DND-41 (cell line): ENCODE results near the gene FERMT2.

Experiments
- ATAC-seq: fragments of 200-7000 bp; cut with Tn5 transposase; 3 replicates; pipeline ENCODE4 v1.9.1; 2021; ENCODE audit warnings: low read depth; ENCODE audit not compliant: insufficient read depth
- DNase-seq: peaks from one replicate; pipeline ENCODE4 v3.0.0-alpha.2; 2020
- H2AFZ ChIP-seq: 2 replicates; pipeline ENCODE4 v1.6.0; 2012; ENCODE audit warnings: low read depth, low read length
- H3K27ac ChIP-seq: 2 replicates; pipeline ENCODE4 v1.5.1; 2012; ENCODE audit warnings: low read length, inconsistent platforms
- H3K27me3 ChIP-seq: fragments of 200-600 bp; sonication (generic); 2 replicates; pipeline ENCODE4 v1.6.0; 2012; ENCODE audit warnings: low read length, mild to moderate bottlenecking, inconsistent platforms; ENCODE audit not compliant: insufficient read depth, poor library complexity
- H3K36me3 ChIP-seq: 2 replicates; pipeline ENCODE4 v1.5.1; 2012; ENCODE audit warnings: low read length, inconsistent platforms; ENCODE audit not compliant: insufficient read depth
- H3K4me1 ChIP-seq: 2 replicates; pipeline ENCODE4 v1.5.1; 2012; ENCODE audit warnings: mild to moderate bottlenecking, low read length; ENCODE audit not compliant: insufficient read depth
- H3K4me2 ChIP-seq: 2 replicates; pipeline ENCODE4 v1.6.0; 2012; ENCODE audit warnings: mild to moderate bottlenecking, moderate library complexity, low read length, inconsistent platforms; ENCODE audit not compliant: insufficient read depth
- H3K4me3 ChIP-seq, 2 experiments: fragments of 200-600 bp in 1 of 2; shearing (Covaris generic) in 1 of 2; 2 replicates each; pipeline ENCODE4 v1.5.1; 2012 to 2016; ENCODE audit warnings: inconsistent platforms in 2 of 2, low read length in 2 of 2, mild to moderate bottlenecking in 2 of 2, low read depth in 1 of 2, moderate library complexity in 1 of 2
- H3K79me2 ChIP-seq: 2 replicates; pipeline ENCODE4 v1.6.0; 2012; ENCODE audit warnings: low read length, inconsistent platforms; ENCODE audit not compliant: insufficient read depth
- H3K9ac ChIP-seq: 2 replicates; pipeline ENCODE4 v1.6.0; 2012; ENCODE audit warnings: low read depth, mild to moderate bottlenecking, inconsistent platforms, low read length, moderate library complexity
- H3K9me3 ChIP-seq: 2 replicates; pipeline ENCODE4 v1.5.1; 2012; ENCODE audit warnings: low read length, moderate library complexity, mild to moderate bottlenecking, inconsistent platforms; ENCODE audit not compliant: insufficient read depth, severe bottlenecking
- H4K20me1 ChIP-seq: 2 replicates; pipeline ENCODE4 v1.6.0; 2012; ENCODE audit warnings: low read length; ENCODE audit not compliant: insufficient read depth
- CTCF ChIP-seq: IDR thresholded peaks from 2 replicates; pipeline ENCODE4 v1.5.1; 2012; ENCODE audit warnings: borderline replicate concordance, low read length, moderate library complexity, mild to moderate bottlenecking; ENCODE audit not compliant: poor library complexity, severe bottlenecking; ENCODE audit errors: extremely low read depth
- EZH2 ChIP-seq: IDR thresholded peaks from 3 replicates; pipeline ENCODE4 v1.6.1; 2012; ENCODE audit warnings: borderline replicate concordance, low read depth, mild to moderate bottlenecking, moderate library complexity, low read length, inconsistent platforms; ENCODE audit not compliant: severe bottlenecking

The FERMT2 gene

GRCh38 chr14:52937869-52938268 is 13.0 kb downstream of the FERMT2 start:
- Histone ChIP-seq H4K20me1 (no peaks in the 10 kb centered on the region), H3K4me2 (no peak overlapping the region), H3K9ac (no peak overlapping the region), H3K9me3 (no peaks in the 10 kb centered on the region), H3K36me3 (no peaks in the 10 kb centered on the region; the same call in 1 of the 2 replicates), H2AFZ (no peak overlapping the region), H3K79me2 (peaks cover 11% of the 10 kb centered on the region), H3K4me3 (no peak overlapping the region), H3K27ac (no peak overlapping the region), H3K4me1 (no peaks in the 10 kb centered on the region), H3K27me3 (no peaks in the 10 kb centered on the region)
- TF ChIP-seq EZH2 (no peak), CTCF (no peak)
- DNase-seq: no peak
- ATAC-seq: no peak

GRCh38 chr14:52937306-52937705 is 13.5 kb downstream of the FERMT2 start:
- no peak overlapping the region for H2AFZ ChIP-seq
- H3K27ac ChIP-seq: no peak overlapping the region
- DNase-seq: no peak
- no peaks in the 10 kb centered on the region for H4K20me1 ChIP-seq
- no peak for TF ChIP-seq CTCF
- no peak for TF ChIP-seq EZH2
- no peaks in the 10 kb centered on the region; the same call in 1 of the 2 replicates for H3K36me3 ChIP-seq
- no peak overlapping the region for H3K4me2 ChIP-seq
- ATAC-seq: no peak
- H3K9ac ChIP-seq: no peak overlapping the region
- H3K27me3 ChIP-seq: no peaks in the 10 kb centered on the region
- peaks cover 11% of the 10 kb centered on the region for H3K79me2 ChIP-seq
- no peak overlapping the region for H3K4me3 ChIP-seq
- no peaks in the 10 kb centered on the region for H3K9me3 ChIP-seq
- no peaks in the 10 kb centered on the region for H3K4me1 ChIP-seq

- H3K4me2 ChIP-seq: no peak overlapping the region
- H3K36me3 ChIP-seq: no peaks in the 10 kb centered on the region
- DNase-seq (no peak), ATAC-seq (no peak)
- TF ChIP-seq CTCF (no peak), EZH2 (no peak)
- no peak overlapping the region for H3K27ac ChIP-seq
- H3K4me1 ChIP-seq: no peaks in the 10 kb centered on the region
- H2AFZ ChIP-seq: no peak overlapping the region
- H3K9ac ChIP-seq: no peak overlapping the region
- H3K27me3 ChIP-seq: no peaks in the 10 kb centered on the region
- no peak overlapping the region for H3K4me3 ChIP-seq
- peaks cover 11% of the 10 kb centered on the region for H3K79me2 ChIP-seq
- no peaks in the 10 kb centered on the region for H3K9me3 ChIP-seq
- no peaks in the 10 kb centered on the region for H4K20me1 ChIP-seq
Observed at GRCh38 chr14:52936437-52936836, 14.4 kb downstream of the FERMT2 start.

GRCh38 chr14:52935833-52936232 is 15.0 kb downstream of the FERMT2 start:
- no peak for ATAC-seq
- no peaks in the 10 kb centered on the region for H3K27me3 ChIP-seq
- DNase-seq: no peak
- H4K20me1 ChIP-seq: no peaks in the 10 kb centered on the region
- H3K79me2 ChIP-seq: peaks cover 11% of the 10 kb centered on the region
- no peaks in the 10 kb centered on the region for H3K9me3 ChIP-seq
- no peak overlapping the region for H3K4me2 ChIP-seq
- H3K4me3 ChIP-seq: no peak overlapping the region
- H2AFZ ChIP-seq: no peak overlapping the region
- H3K27ac ChIP-seq: no peak overlapping the region
- no peaks in the 10 kb centered on the region for H3K36me3 ChIP-seq
- no peak overlapping the region for H3K9ac ChIP-seq
- H3K4me1 ChIP-seq: no peaks in the 10 kb centered on the region
- no peak for TF ChIP-seq CTCF
